GM12878 (cell line): ENCODE data around the gene PLXNA4. TPM values are rescaled to one million over a fixed set of nuclear protein-coding genes. Genes with fewer than 3 reads are reported as not detected.

Experiments
- ATAC-seq: fragments of 200-7000 bp; cut with Tn5 transposase; 3 replicates; pipeline ENCODE4 v1.9.1; 2020; ENCODE audit warnings: mild to moderate bottlenecking, moderate library complexity
- BruUV-seq: library from RNA; stranded (reverse); fragments of 400-500 nt; replicated peaks from 2 replicates; lab custom pipeline; 2021; lab: Mats Ljungman, UMichigan
- CTCF ChIA-PET: fragments of 300-600 bp; sonication (Branson Sonifier 250); formaldehyde crosslinking; extraction: SDS; loops from one replicate; lab custom pipeline; 2021; ENCODE audit warnings: inconsistent platforms; lab: Yijun Ruan, JAX
- POLR2A ChIA-PET: fragments of 350-600 bp; formaldehyde crosslinking; extraction: SDS; loops from one replicate; lab custom pipeline; 2021; ENCODE audit warnings: inconsistent platforms; lab: Charles Lee
- RAD21 ChIA-PET: fragments of 300-600 bp; sonication (Branson Sonifier 250); formaldehyde crosslinking; loops from one replicate; lab custom pipeline; 2023; ENCODE audit warnings: antibody characterized with exemption; ENCODE audit not compliant: unreplicated experiment; lab: Charles Lee
- SMC1A ChIA-PET: fragments of 300-600 bp; sonication (Branson Sonifier 250); formaldehyde crosslinking; loops from one replicate; lab custom pipeline; 2023; ENCODE audit not compliant: unreplicated experiment, uncharacterized antibody; lab: Charles Lee
- DNase-seq: peaks from one replicate; pipeline ENCODE4 v3.0.0-alpha.2; 2011; ENCODE audit warnings: low read depth, low spot score
- FAIRE-seq: peaks from 3 replicates; lab custom pipeline; 2011; peaks lifted over from hg19 to GRCh38; lab: Jason Lieb, UNC
- H2AFZ ChIP-seq: 2 replicates; pipeline ENCODE4 v1.6.0; 2011; ENCODE audit warnings: low read depth, low read length, control low read depth; ENCODE audit not compliant: control insufficient read depth
- H3K27ac ChIP-seq: 2 replicates; pipeline ENCODE4 v1.5.1; 2011; ENCODE audit warnings: control low read depth; ENCODE audit not compliant: control insufficient read depth, insufficient read depth
- H3K27me3 ChIP-seq, 2 experiments: replicated peaks in 1 of 2; 2 replicates each; pipeline versions ENCODE4 v1.6.0 to v1.6.1; 2011; ENCODE audit warnings: low read length in 1 of 2; ENCODE audit not compliant: control insufficient read depth in 2 of 2, insufficient read depth in 2 of 2
- H3K36me3 ChIP-seq, 2 experiments: 2 replicates each; pipeline ENCODE4 v1.5.1; 2011; ENCODE audit warnings: low read length in 1 of 2; ENCODE audit not compliant: control insufficient read depth in 2 of 2, insufficient read depth in 2 of 2
- H3K4me1 ChIP-seq: 2 replicates; pipeline ENCODE4 v1.6.1; 2011; ENCODE audit warnings: mild to moderate bottlenecking, low read length, moderate library complexity, mixed read lengths; ENCODE audit not compliant: control insufficient read depth, insufficient read depth
- H3K4me2 ChIP-seq: 2 replicates; pipeline ENCODE4 v1.6.0; 2011; ENCODE audit warnings: control low read depth; ENCODE audit not compliant: control insufficient read depth, insufficient read depth
- H3K4me3 ChIP-seq: fragments of 200-600 bp; sonication (generic); 2 replicates; pipeline ENCODE4 v1.5.1; 2016
- H3K79me2 ChIP-seq: 2 replicates; pipeline ENCODE4 v1.6.0; 2011; ENCODE audit warnings: low read length; ENCODE audit not compliant: control insufficient read depth, insufficient read depth
- H3K9ac ChIP-seq: 2 replicates; pipeline ENCODE4 v1.8.0; 2011; ENCODE audit warnings: low read length, control low read depth, mixed read lengths; ENCODE audit not compliant: control insufficient read depth, insufficient read depth
- H3K9me3 ChIP-seq: replicated peaks from 3 replicates; pipeline ENCODE4 v1.5.1; 2011; ENCODE audit warnings: mild to moderate bottlenecking, low read length; ENCODE audit not compliant: control insufficient read depth, insufficient read depth
- H4K20me1 ChIP-seq: 2 replicates; pipeline ENCODE4 v1.6.0; 2011; ENCODE audit not compliant: control insufficient read depth, insufficient read depth
- CBX3 ChIP-seq: fragments of 200-600 bp; sonication (generic); IDR thresholded peaks from 2 replicates; pipeline ENCODE4 v1.6.1; 2016; ENCODE audit warnings: low read depth, borderline replicate concordance
- CHD2 ChIP-seq: IDR thresholded peaks from 2 replicates; pipeline ENCODE4 v1.6.1; 2011; ENCODE audit warnings: low read depth, low read length, improper control_type of control experiment, borderline replicate concordance
- CHD4 ChIP-seq: fragments of 200-600 bp; sonication (generic); IDR thresholded peaks from 2 replicates; pipeline ENCODE4 v1.6.1; 2016; ENCODE audit warnings: mild to moderate bottlenecking
- EED ChIP-seq: sonication (generic); IDR thresholded peaks from 2 replicates; pipeline ENCODE4 v1.6.1; 2016; ENCODE audit warnings: antibody characterized with exemption, low read depth
- ELK1 ChIP-seq: IDR thresholded peaks from 2 replicates; pipeline ENCODE4 v1.6.1; 2012; ENCODE audit warnings: low read depth, low read length, improper control_type of control experiment
- ESRRA ChIP-seq: IDR thresholded peaks from 2 replicates; pipeline ENCODE4 v1.6.1; 2012; ENCODE audit warnings: mild to moderate bottlenecking, low read length, improper control_type of control experiment
- HDAC2 ChIP-seq: fragments of 200-600 bp; sonication (generic); IDR thresholded peaks from 2 replicates; pipeline ENCODE4 v1.6.1; 2017
- MEF2B ChIP-seq: fragments of 450-650 bp; IDR thresholded peaks from 2 replicates; pipeline ENCODE4 v1.6.1; 2018; ENCODE audit warnings: mild to moderate bottlenecking, moderate library complexity; ENCODE audit not compliant: partially characterized antibody, poor library complexity, severe bottlenecking
- NBN ChIP-seq: fragments of 450-650 bp; IDR thresholded peaks from 2 replicates; pipeline ENCODE4 v1.6.1; 2016
- NFXL1 ChIP-seq: fragments of 450-650 bp; IDR thresholded peaks from 2 replicates; pipeline ENCODE4 v1.6.1; 2017; ENCODE audit warnings: antibody characterized with exemption, mild to moderate bottlenecking, borderline replicate concordance
- NR2F1 ChIP-seq: fragments of 450-650 bp; conservative IDR thresholded peaks from 2 replicates; pipeline ENCODE4 v1.6.1; 2017; ENCODE audit warnings: mild to moderate bottlenecking
- RB1 ChIP-seq: fragments of 450-650 bp; formaldehyde crosslinking; IDR thresholded peaks from 2 replicates; pipeline ENCODE4 v1.6.1; 2017; ENCODE audit warnings: mild to moderate bottlenecking, borderline replicate concordance
- RFX5 ChIP-seq: IDR thresholded peaks from 2 replicates; pipeline ENCODE4 v1.6.1; 2011; ENCODE audit warnings: low read depth, low read length, improper control_type of control experiment
- TAF1 ChIP-seq: IDR thresholded peaks from 2 replicates; pipeline ENCODE4 v1.6.1; 2011; ENCODE audit warnings: mild to moderate bottlenecking, low read depth, low read length, borderline replicate concordance
- ZNF274 ChIP-seq: IDR thresholded peaks from one replicate; pipeline ENCODE4 v1.8.0; 2011; ENCODE audit not compliant: insufficient read length, insufficient read depth
- WGBS: methylation state at CpG from one replicate; pipeline ENCODE4 v1.1.6; 2016; ENCODE audit warnings: low lambda C conversion rate; ENCODE audit not compliant: insufficient replicate concordance, insufficient coverage; ENCODE audit errors: missing lambda C conversion rate; 5-methylcytosine and 5-hydroxymethylcytosine counted together
- in situ Hi-C: fragments of 300-500 bp; cut with MboI; formaldehyde crosslinking; loops from 9 replicates; pipeline ENCODE4 v1.14.3; 2018; ENCODE audit warnings: mixed read lengths
- intact Hi-C: fragments of 100-400 bp; cut with micrococcal nuclease; formaldehyde crosslinking; loops from one replicate; pipeline ENCODE4 v1.14.2; 2022; ENCODE audit not compliant: unreplicated experiment
- polyA plus RNA-seq, 11 experiments: library from polyadenylated mRNA; depleted of rRNA in 4 of 11; unstranded in 6 of 11; stranded (reverse) in 5 of 11; fragments of >200 nt; fragmentation: Nextera tagmentation in 4 of 11; fragmentation: Illumina TruSeq in 1 of 11; extraction: Ambion mirVana in 4 of 11; extraction: Trizol in 1 of 11; gene quantifications; 1 replicate in 1 of 11; 2 replicates in 10 of 11; pipeline versions ENCODE4 v1.2.1 to v1.2.3, GENCODE V29; 2011 to 2016; ENCODE audit warnings: inconsistent platforms in 2 of 11, missing spikeins in 2 of 11, low read depth in 1 of 11
- total RNA-seq, 4 experiments: library from RNA; depleted of rRNA in 3 of 4; stranded (reverse); fragments of >200 nt in 3 of 4; fragmentation: Illumina TruSeq in 1 of 4; extraction: Trizol in 1 of 4; gene quantifications; 2 replicates each; pipeline versions ENCODE4 v1.2.1 to v1.2.3, GENCODE V29; 2013 to 2021

PLXNA4 gene
- total and polyA plus RNA-seq, 10 of the 15 experiments (the other 5 are each of a cell fraction or from before 2014, with no cell fraction given): 0.03 TPM; not detected in 9

DNA sequence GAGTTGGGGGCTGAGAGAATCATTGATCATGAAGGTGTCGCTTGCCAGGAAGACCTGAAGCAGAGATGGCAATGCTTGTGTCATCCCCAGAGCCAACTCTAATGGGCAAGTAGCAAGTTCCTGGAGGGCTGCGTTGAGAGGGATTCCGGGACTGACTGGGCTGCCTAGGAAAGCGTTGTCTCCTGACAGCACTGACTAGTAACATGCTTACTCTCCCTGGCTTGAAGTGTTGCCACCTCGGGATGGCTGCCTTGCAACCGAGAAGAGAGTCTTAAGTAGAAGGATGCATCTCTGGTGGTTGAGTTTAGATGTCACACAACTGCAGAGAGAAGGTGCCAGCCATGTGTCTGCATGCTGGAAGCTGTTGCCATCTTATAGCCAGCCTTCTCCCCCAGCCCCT, 453.4 kb downstream of the PLXNA4 start (continued):
- no peak for TF ChIP-seq RB1
- TF ChIP-seq CBX3: no peak

DNA sequence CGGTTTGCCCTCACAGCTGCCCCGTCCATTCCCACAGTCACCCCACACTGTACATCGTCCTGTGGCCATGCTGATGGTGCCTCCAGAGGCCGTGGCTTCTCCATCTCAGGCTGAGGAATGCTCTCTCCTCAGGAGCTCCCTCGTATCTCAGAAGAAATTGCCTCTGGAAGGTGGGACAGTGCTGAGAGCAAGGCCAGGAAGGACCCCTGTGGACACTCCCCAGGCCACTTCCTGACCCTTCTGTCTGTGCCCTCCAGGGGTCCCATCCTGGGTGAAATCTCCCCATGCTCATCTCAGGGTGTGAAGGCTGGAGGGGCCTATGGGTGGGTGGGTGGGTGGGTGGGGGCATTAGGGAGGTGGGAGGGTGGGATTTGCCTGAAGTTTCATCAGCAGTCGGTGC, 454.3 kb downstream of the PLXNA4 start:
- intact Hi-C loops: no loop called here
- Histone ChIP-seq H3K79me2 (no peaks in the 10 kb centered on the region), H3K4me2 (no peak overlapping the region), H3K9ac (no peak overlapping the region), H3K9me3 (no peaks in the 10 kb centered on the region)
- 12% methylated on average over 6 of the region's 6 CpGs for WGBS
- CTCF ChIA-PET: no interaction called here
- in situ Hi-C loops: no loop called here
- no peak for ATAC-seq
- RAD21 ChIA-PET: no interaction called here
- TF ChIP-seq ELK1: no peak
- TF ChIP-seq CHD2: no peak
- TF ChIP-seq EED: no peak
- TF ChIP-seq RFX5: no peak
- TF ChIP-seq ESRRA: no peak
- TF ChIP-seq NBN: no peak
- no peak for TF ChIP-seq MEF2B
- TF ChIP-seq ZNF274: no peak
- no peak for TF ChIP-seq TAF1
- TF ChIP-seq CHD4: no peak
- no peak for TF ChIP-seq NR2F1
- TF ChIP-seq NFXL1: no peak
- TF ChIP-seq HDAC2: no peak
- TF ChIP-seq, all 136 proteins: peak for 0
- H3K36me3 ChIP-seq: no peaks in the 10 kb centered on the region
- H3K4me1 ChIP-seq: no peaks in the 10 kb centered on the region
- no peak for DNase-seq
- SMC1A ChIA-PET: no interaction called here
- H4K20me1 ChIP-seq: no peaks in the 10 kb centered on the region
- no TSS peak for BruUV-seq
- peaks cover 0 to 4% of the 10 kb centered on the region in 2 experiments; a peak in 2 of 4 replicates for H3K27me3 ChIP-seq
- H2AFZ ChIP-seq: no peak overlapping the region
- H3K4me3 ChIP-seq: no peak overlapping the region
- POLR2A ChIA-PET: no interaction called here
- no peak overlapping the region for H3K27ac ChIP-seq
- no peak for FAIRE-seq
